Smooth muscle cell (in vitro differentiated cells): ENCODE measurements around the gene PLEKHS1. TPM values are rescaled to one million over a fixed set of nuclear protein-coding genes. Genes with fewer than 3 reads are reported as not detected.
A peak's percentile ranks its signal among the peaks of the same experiment; 100 is the strongest.

ENCODE experiments used
- DNase-seq: peaks from one replicate; lab custom pipeline; 2025; ENCODE audit not compliant: unreplicated experiment; lab: John Stamatoyannopoulos, UW
- H2AFZ ChIP-seq: fragments of 200-600 bp; sonication (generic); 2 replicates; pipeline ENCODE4 v1.6.0; 2016; ENCODE audit warnings: antibody characterized with exemption, low read depth, mild to moderate bottlenecking
- H3F3A ChIP-seq: fragments of 200-600 bp; sonication (generic); 2 replicates; pipeline ENCODE4 v1.6.0; 2017; ENCODE audit warnings: antibody characterized with exemption, low read depth
- H3K27ac ChIP-seq: fragments of 200-600 bp; sonication (generic); 2 replicates; pipeline ENCODE4 v1.5.1; 2016; ENCODE audit warnings: low read depth, mild to moderate bottlenecking
- H3K27me3 ChIP-seq: fragments of 200-600 bp; sonication (generic); 2 replicates; pipeline ENCODE4 v1.6.1; 2016; ENCODE audit warnings: low read depth, mild to moderate bottlenecking
- H3K36me3 ChIP-seq: fragments of 200-600 bp; sonication (generic); 2 replicates; pipeline ENCODE4 v1.5.1; 2016; ENCODE audit warnings: low read depth
- H3K4me1 ChIP-seq: fragments of 200-600 bp; sonication (generic); 2 replicates; pipeline ENCODE4 v1.5.1; 2016; ENCODE audit warnings: low read depth
- H3K4me2 ChIP-seq: fragments of 200-600 bp; sonication (generic); 2 replicates; pipeline ENCODE4 v1.6.0; 2016; ENCODE audit warnings: mild to moderate bottlenecking
- H3K4me3 ChIP-seq: fragments of 200-600 bp; sonication (generic); 2 replicates; pipeline ENCODE4 v1.5.1; 2016; ENCODE audit warnings: mild to moderate bottlenecking
- H3K79me2 ChIP-seq: fragments of 200-600 bp; sonication (generic); 2 replicates; pipeline ENCODE4 v1.6.0; 2016; ENCODE audit warnings: low read depth, mild to moderate bottlenecking
- H3K9ac ChIP-seq: fragments of 200-600 bp; sonication (generic); 2 replicates; pipeline ENCODE4 v1.6.0; 2016; ENCODE audit warnings: low read depth
- H3K9me3 ChIP-seq: fragments of 200-600 bp; sonication (generic); replicated peaks from 2 replicates; pipeline ENCODE4 v1.5.1; 2016; ENCODE audit warnings: low read depth
- H4K20me1 ChIP-seq: fragments of 200-600 bp; sonication (generic); 2 replicates; pipeline ENCODE4 v1.6.0; 2016; ENCODE audit warnings: low read depth
- WGBS: methylation state at CpG from one replicate; pipeline ENCODE4 v1.1.7; 2016; ENCODE audit warnings: low lambda C conversion rate; 5-methylcytosine and 5-hydroxymethylcytosine counted together
- polyA plus RNA-seq: library from polyadenylated mRNA; unstranded; fragments of >200 nt; fragmentation: Nextera tagmentation; extraction: Ambion mirVana; gene quantifications from 2 replicates; pipeline ENCODE4 v1.2.1, GENCODE V29; 2016
- total RNA-seq: library from RNA; depleted of rRNA; stranded (reverse); fragments of >200 nt; gene quantifications from 2 replicates; pipeline ENCODE4 v1.2.3, GENCODE V29; 2014
- TF ChIP-seq, protein P1 (sequence below): fragments of 200-600 bp; sonication (generic); IDR thresholded peaks from 2 replicates; pipeline ENCODE4 v1.5.1; 2017; ENCODE audit warnings: borderline replicate concordance, mild to moderate bottlenecking, antibody characterized with exemption; ENCODE audit not compliant: insufficient read depth, poor library complexity, severe bottlenecking

Gene PLEKHS1
- total and polyA plus RNA-seq, 2 experiments from 2014 or later = not detected

DNA sequence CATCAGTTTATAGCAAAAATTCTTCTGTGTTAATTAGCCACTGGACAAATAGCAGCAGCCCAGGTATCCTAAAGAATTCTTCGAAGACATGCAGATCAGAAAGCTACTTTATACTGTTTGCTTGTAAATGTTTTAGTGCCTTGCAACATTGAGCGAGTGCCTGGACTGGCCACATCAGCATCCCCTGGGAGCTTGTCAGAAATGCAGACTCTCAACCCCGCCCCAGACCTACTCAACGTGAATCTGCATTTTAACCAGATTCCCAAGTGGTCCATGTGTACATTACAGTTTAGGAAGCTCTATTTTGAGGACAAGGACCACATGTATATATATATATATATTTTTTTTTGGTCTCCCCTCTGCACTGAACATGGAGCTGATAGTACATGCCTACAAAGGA, 18.5 kb upstream of the PLEKHS1 start:
- TF ChIP-seq, protein P1, sequence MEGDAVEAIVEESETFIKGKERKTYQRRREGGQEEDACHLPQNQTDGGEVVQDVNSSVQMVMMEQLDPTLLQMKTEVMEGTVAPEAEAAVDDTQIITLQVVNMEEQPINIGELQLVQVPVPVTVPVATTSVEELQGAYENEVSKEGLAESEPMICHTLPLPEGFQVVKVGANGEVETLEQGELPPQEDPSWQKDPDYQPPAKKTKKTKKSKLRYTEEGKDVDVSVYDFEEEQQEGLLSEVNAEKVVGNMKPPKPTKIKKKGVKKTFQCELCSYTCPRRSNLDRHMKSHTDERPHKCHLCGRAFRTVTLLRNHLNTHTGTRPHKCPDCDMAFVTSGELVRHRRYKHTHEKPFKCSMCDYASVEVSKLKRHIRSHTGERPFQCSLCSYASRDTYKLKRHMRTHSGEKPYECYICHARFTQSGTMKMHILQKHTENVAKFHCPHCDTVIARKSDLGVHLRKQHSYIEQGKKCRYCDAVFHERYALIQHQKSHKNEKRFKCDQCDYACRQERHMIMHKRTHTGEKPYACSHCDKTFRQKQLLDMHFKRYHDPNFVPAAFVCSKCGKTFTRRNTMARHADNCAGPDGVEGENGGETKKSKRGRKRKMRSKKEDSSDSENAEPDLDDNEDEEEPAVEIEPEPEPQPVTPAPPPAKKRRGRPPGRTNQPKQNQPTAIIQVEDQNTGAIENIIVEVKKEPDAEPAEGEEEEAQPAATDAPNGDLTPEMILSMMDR = no peak
- 84% methylated on average over 4 of the region's 4 CpGs for WGBS
- H3K9ac ChIP-seq = no peak overlapping the region
- no peaks in the 10 kb centered on the region for H4K20me1 ChIP-seq
- no peaks in the 10 kb centered on the region for H3K9me3 ChIP-seq
- no peaks in the 10 kb centered on the region for H3K79me2 ChIP-seq
- H3K4me1 ChIP-seq = no peaks in the 10 kb centered on the region
- H3K27ac ChIP-seq = no peak overlapping the region
- no peak overlapping the region for H3K4me2 ChIP-seq
- H3F3A ChIP-seq = no peaks in the 10 kb centered on the region
- H3K36me3 ChIP-seq = no peaks in the 10 kb centered on the region
- H3K4me3 ChIP-seq = no peak overlapping the region
- no peak for DNase-seq
- no peak overlapping the region for H2AFZ ChIP-seq
- peaks cover 17% of the 10 kb centered on the region for H3K27me3 ChIP-seq

DNA sequence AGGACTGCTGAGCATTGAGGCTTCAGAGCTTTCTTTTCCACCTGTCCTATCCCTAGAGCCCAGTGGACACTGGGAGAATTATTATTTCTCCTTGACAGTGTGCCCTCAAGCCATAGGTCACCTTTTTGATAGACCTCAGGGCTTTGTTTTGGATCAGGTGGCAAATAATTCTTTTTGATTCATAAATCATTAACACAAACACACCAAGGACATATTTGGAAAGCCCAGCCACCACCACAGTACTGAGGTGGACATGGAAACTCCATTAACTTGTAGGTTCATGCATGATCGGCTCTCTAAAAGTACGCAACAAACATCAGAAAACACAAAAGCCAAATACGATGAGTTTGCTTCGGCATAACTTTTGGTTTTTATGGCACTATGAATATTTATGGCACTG, 17.8 kb upstream of the PLEKHS1 start:
- H3K9me3 ChIP-seq = no peaks in the 10 kb centered on the region
- H3K36me3 ChIP-seq = no peaks in the 10 kb centered on the region
- DNase-seq = no peak
- H3F3A ChIP-seq = no peaks in the 10 kb centered on the region
- H3K4me3 ChIP-seq = no peak overlapping the region
- H3K9ac ChIP-seq = no peak overlapping the region
- H3K4me2 ChIP-seq = no peak overlapping the region
- TF ChIP-seq, protein P1 = no peak
- H3K27me3 ChIP-seq = peaks cover 24% of the 10 kb centered on the region
- H3K27ac ChIP-seq = no peak overlapping the region
- H3K4me1 ChIP-seq = no peaks in the 10 kb centered on the region
- no peaks in the 10 kb centered on the region for H4K20me1 ChIP-seq
- no peak overlapping the region for H2AFZ ChIP-seq
- WGBS = 97% methylated on average over 4 of the region's 4 CpGs
- H3K79me2 ChIP-seq = no peaks in the 10 kb centered on the region

DNA sequence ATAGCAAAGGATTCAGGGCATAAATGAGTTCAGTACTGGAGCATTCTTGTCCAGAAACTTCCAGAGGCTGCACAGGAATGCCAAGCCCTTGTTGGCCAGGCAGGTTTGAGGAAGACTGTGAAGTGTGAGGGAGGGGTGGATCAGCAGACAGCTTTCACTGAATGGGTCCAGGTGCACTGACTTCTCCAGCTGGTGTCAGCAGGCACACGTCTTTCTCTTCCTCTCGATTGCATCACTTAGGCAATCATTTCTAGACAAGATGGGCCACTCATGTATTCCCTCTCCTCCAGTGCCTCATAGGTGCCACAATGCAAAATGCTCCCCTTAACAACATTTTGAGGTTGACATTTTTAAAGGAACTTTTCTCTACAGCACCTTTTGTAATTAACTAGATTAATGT, 15.6 kb upstream of the PLEKHS1 start:
- no peaks in the 10 kb centered on the region for H3K79me2 ChIP-seq
- H3K27me3 ChIP-seq = peaks cover 43% of the 10 kb centered on the region
- H3K27ac ChIP-seq = no peak overlapping the region
- H3K9me3 ChIP-seq = no peaks in the 10 kb centered on the region
- no peak overlapping the region for H3K4me3 ChIP-seq
- no peaks in the 10 kb centered on the region for H3K36me3 ChIP-seq
- 54% methylated on average over 2 of the region's 2 CpGs for WGBS
- no peak overlapping the region for H3K9ac ChIP-seq
- DNase-seq = no peak
- peak overlapping the region; percentile 13 for H3K4me2 ChIP-seq
- H3K4me1 ChIP-seq = no peaks in the 10 kb centered on the region
- no peak overlapping the region for H2AFZ ChIP-seq
- TF ChIP-seq, protein P1 = no peak
- no peaks in the 10 kb centered on the region for H3F3A ChIP-seq
- H4K20me1 ChIP-seq = no peaks in the 10 kb centered on the region

DNA sequence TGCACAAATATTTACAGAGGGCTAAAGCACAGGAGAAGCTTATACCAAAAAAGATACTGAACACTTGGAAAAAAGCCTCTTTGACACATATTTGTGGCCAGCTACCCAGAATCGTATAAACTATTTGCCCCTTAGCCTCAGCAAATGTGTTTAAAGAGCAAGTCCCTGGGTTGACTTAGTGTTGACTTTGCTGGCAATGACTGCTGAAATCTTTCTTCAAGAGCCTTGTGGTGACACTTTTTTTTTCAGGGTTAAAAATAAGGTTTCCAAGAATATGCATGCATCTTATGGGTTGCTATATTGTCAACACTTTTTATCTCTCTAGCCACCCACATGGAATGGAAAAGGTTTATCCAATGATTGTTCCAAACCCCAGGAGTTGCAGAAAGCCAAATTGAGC, 14.9 kb upstream of the PLEKHS1 start:
- no peaks in the 10 kb centered on the region for H3K4me1 ChIP-seq
- H3K79me2 ChIP-seq = no peaks in the 10 kb centered on the region
- TF ChIP-seq, protein P1 = no peak
- H3K4me2 ChIP-seq = peak overlapping the region; percentile 13
- 3% methylated on average over 1 of the region's 1 CpG for WGBS
- H3F3A ChIP-seq = no peaks in the 10 kb centered on the region
- H2AFZ ChIP-seq = no peak overlapping the region
- no peak overlapping the region for H3K4me3 ChIP-seq
- H3K27me3 ChIP-seq = peaks cover 49% of the 10 kb centered on the region
- no peaks in the 10 kb centered on the region for H3K36me3 ChIP-seq
- no peaks in the 10 kb centered on the region for H3K9me3 ChIP-seq
- no peak for DNase-seq
- no peaks in the 10 kb centered on the region for H4K20me1 ChIP-seq
- H3K9ac ChIP-seq = no peak overlapping the region
- no peak overlapping the region for H3K27ac ChIP-seq
